NCI-H1417 (cell line): ENCODE data around the gene POTEB3.
"Not testable (repeated sequence)": the region's sequence is repeated elsewhere in the genome, so short reads cannot be mapped to it uniquely, and the experiment has no call there.

Experiments
- DNase-seq, 3 experiments: peaks; one replicate each; lab custom pipeline; 2025; lab: John Stamatoyannopoulos, UW

The POTEB3 gene

GRCh38 chr15:21440399-21440798 lies at the start of gene POTEB3:
Gene POTEB3 (minus strand): TSS chr15:21440499. CDS start chr15:21440011, 488 bp downstream.
- DNase-seq = not testable (repeated sequence)

GRCh38 chr15:21453683-21454082 lies 13.4 kb upstream of the POTEB3 start:
- DNase-seq = not testable (repeated sequence)

GRCh38 chr15:21451920-21452563 lies 11.7 kb upstream of the POTEB3 start:
- not testable (repeated sequence) for DNase-seq

- DNase-seq = not testable (repeated sequence)
These were observed 11.2 kb upstream of the POTEB3 start for GRCh38 chr15:21451487-21451886.

- DNase-seq = not testable (repeated sequence)
These were observed 32.9 kb downstream of the POTEB3 start for GRCh38 chr15:21407366-21407765.

GRCh38 chr15:21401531-21401930 lies 38.8 kb downstream of the POTEB3 start:
- DNase-seq = not testable (repeated sequence)

GRCh38 chr15:21399111-21399510 lies 41.2 kb downstream of the POTEB3 start:
- not testable (repeated sequence) for DNase-seq

- not testable (repeated sequence) for DNase-seq
These were observed 41.8 kb downstream of the POTEB3 start for GRCh38 chr15:21398511-21398910.

GRCh38 chr15:21397656-21398055 lies 42.6 kb downstream of the POTEB3 start:
- DNase-seq = not testable (repeated sequence)

GRCh38 chr15:21397186-21397585 lies 43.1 kb downstream of the POTEB3 start:
- DNase-seq = not testable (repeated sequence)

GRCh38 chr15:21385961-21386360 lies 54.3 kb downstream of the POTEB3 start:
- DNase-seq = not testable (repeated sequence)

GRCh38 chr15:21383866-21384485 lies 56.3 kb downstream of the POTEB3 start:
- DNase-seq = not testable (repeated sequence)

- DNase-seq = not testable (repeated sequence)
These were observed 66.6 kb downstream of the POTEB3 start for GRCh38 chr15:21373682-21374081.

GRCh38 chr15:21369177-21369576 lies 71.1 kb downstream of the POTEB3 start:
- not testable (repeated sequence) for DNase-seq

GRCh38 chr15:21368625-21369024 lies 71.7 kb downstream of the POTEB3 start:
- not testable (repeated sequence) for DNase-seq
